T-cell (primary cell): ENCODE measurements around the gene RTL1. TPM values are rescaled to one million over a fixed set of nuclear protein-coding genes. Genes with fewer than 3 reads are reported as not detected.

Experiments used
- ATAC-seq, 4 experiments: fragments of 200-7000 bp in 3 of 4; fragments of 150-1000 bp in 1 of 4; cut with Tn5 transposase; replicated peaks in 1 of 4; 1 replicate in 3 of 4; 2 replicates in 1 of 4; pipeline ENCODE4 v1.10.0; 2021; ENCODE audit warnings: moderate library complexity in 3 of 4, mild to moderate bottlenecking in 2 of 4, moderate number of reproducible peaks in 1 of 4
- CTCF ChIA-PET, 2 donors: fragments of 300-600 bp; sonication (Branson Sonifier 250); formaldehyde crosslinking; loops; one replicate each; lab custom pipeline; 2022; ENCODE audit warnings: antibody characterized with exemption in 2 of 2; lab: Charles Lee
- POLR2A ChIA-PET, 2 donors: fragments of 300-600 bp; sonication (Branson Sonifier 250); formaldehyde crosslinking; loops; one replicate each; lab custom pipeline; 2022; ENCODE audit warnings: antibody characterized with exemption in 2 of 2; lab: Charles Lee
- DNase-seq, 35 experiments: peaks; one replicate each; pipeline versions ENCODE4 v3.0.0 to v3.0.0-alpha.2; 2013 to 2023
- H3K27ac ChIP-seq: one replicate; pipeline ENCODE4 v1.5.1; 2013; ENCODE audit warnings: low read length
- H3K27me3 ChIP-seq, 2 experiments: replicated peaks in 1 of 2; 1 replicate in 1 of 2; 2 replicates in 1 of 2; pipeline versions ENCODE4 v1.6.1 to v1.7.0; 2013; ENCODE audit warnings: low read length in 1 of 2, mixed read lengths in 1 of 2; ENCODE audit not compliant: control insufficient read depth in 2 of 2, insufficient read depth in 2 of 2; ENCODE audit errors: extremely low read depth in 1 of 2
- H3K36me3 ChIP-seq, 2 donors: 1 replicate in 1 of 2; 2 replicates in 1 of 2; pipeline versions ENCODE4 v1.6.1 to v1.7.0; 2013; ENCODE audit warnings: low read length in 1 of 2; ENCODE audit not compliant: control insufficient read depth in 2 of 2, insufficient read depth in 1 of 2; ENCODE audit errors: extremely low read depth in 1 of 2
- H3K4me1 ChIP-seq, 2 experiments: 1 replicate in 1 of 2; 2 replicates in 1 of 2; pipeline versions ENCODE4 v1.6.1 to v1.7.0; 2013; ENCODE audit warnings: low read length in 2 of 2, mixed read lengths in 1 of 2; ENCODE audit not compliant: insufficient read depth in 2 of 2, control insufficient read depth in 1 of 2; ENCODE audit errors: extremely low read depth in 1 of 2
- H3K4me3 ChIP-seq, 2 donors: 1 replicate in 1 of 2; 2 replicates in 1 of 2; pipeline versions ENCODE4 v1.5.1 to v1.7.0; 2013; ENCODE audit warnings: mild to moderate bottlenecking in 2 of 2, low read length in 1 of 2, moderate library complexity in 1 of 2; ENCODE audit not compliant: control insufficient read depth in 1 of 2; ENCODE audit errors: extremely low read depth in 1 of 2
- H3K9me3 ChIP-seq: 2 replicates; pipeline ENCODE4 v1.7.0; 2013
- H3K27ac Mint-ChIP-seq, 2 donors: one replicate each; pipeline ENCODE4 v1.8.0; 2020 to 2021; ENCODE audit warnings: mild to moderate bottlenecking in 2 of 2, mixed read lengths in 2 of 2
- H3K27me3 Mint-ChIP-seq, 2 donors: one replicate each; pipeline ENCODE4 v1.8.0; 2021 to 2022; ENCODE audit warnings: mixed read lengths in 2 of 2
- H3K36me3 Mint-ChIP-seq: one replicate; pipeline ENCODE4 v1.8.0; 2021; ENCODE audit warnings: mixed read lengths
- H3K4me1 Mint-ChIP-seq, 3 donors: one replicate each; pipeline ENCODE4 v1.8.0; 2020 to 2022; ENCODE audit warnings: mixed read lengths in 3 of 3, mild to moderate bottlenecking in 1 of 3
- H3K4me3 Mint-ChIP-seq, 3 donors: one replicate each; pipeline ENCODE4 v1.8.0; 2020 to 2022; ENCODE audit warnings: mild to moderate bottlenecking in 3 of 3, mixed read lengths in 3 of 3, moderate library complexity in 3 of 3
- H3K9me3 Mint-ChIP-seq, 3 donors: one replicate each; pipeline ENCODE4 v1.8.0; 2020 to 2022; ENCODE audit warnings: mixed read lengths in 3 of 3
- whole genome bisulfite sequencing: methylation state at CpG from one replicate; pipeline ENCODE4 v1.1.5; 2013; ENCODE audit warnings: missing lambda C conversion rate; ENCODE audit not compliant: insufficient coverage; 5-methylcytosine and 5-hydroxymethylcytosine counted together
- total RNA-seq, 35 experiments: library from RNA in 6 of 35; stranded (reverse) in 6 of 35; fragments of 120-200 nt in 1 of 35; gene quantifications; one replicate each; pipeline versions ENCODE4 v1.2.1 to v1.2.4 and lab custom pipeline; 2013 to 2026

Gene RTL1
- total RNA-seq, 5 donors from 2014 or later (not counting 1 experiment from before 2014, with no cell fraction given): not detected

DNA sequence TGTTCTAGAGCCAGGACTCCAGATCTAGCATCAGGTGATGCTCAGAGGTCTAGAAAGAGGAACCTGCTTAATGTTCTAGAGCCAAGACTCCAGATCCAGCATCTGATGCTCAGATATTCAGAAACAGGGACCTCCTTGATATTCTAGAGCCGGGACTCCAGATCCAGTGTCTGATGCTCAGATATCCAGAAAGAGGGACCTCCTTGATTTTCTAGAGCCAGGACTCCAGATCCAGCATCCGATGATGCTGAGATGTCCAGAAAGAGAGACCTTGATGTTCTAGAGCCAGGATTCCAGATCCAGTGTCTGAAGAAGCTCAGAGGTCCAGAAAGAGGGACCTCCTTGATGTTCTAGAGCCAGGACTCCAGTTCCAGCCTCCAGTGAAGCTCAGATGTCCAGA lies 40.7 kb downstream of the RTL1 start:
- no peaks in the 10 kb centered on the region for H3K36me3 ChIP-seq
- no peaks in the 10 kb centered on the region for H3K9me3 Mint-ChIP-seq
- CTCF ChIA-PET: no interaction called here

DNA sequence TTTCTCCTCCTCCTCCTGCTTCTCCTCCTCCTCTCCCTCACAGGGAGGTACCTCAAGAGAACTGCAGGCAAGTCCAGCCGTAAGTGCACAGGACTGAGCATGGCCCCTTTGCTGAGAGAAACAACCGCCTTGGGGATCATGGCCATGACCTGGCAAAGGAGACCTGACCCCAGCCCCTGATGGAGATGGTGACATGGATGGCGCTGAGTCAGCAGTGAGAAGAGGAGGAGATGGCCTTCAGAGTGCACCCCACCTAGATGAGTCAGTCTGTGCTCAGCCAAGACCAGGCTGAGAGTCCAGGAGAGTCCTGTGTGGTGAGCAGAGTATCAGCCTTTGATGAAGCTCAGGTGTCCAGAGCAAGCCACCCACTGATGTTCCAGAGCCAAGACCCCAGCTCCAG lies 41.2 kb downstream of the RTL1 start:
- Mint-ChIP-seq H3K27ac (no peak overlapping the region), H3K36me3 (no peaks in the 10 kb centered on the region), H3K4me1 (no peaks in the 10 kb centered on the region), H3K27me3 (peaks cover 4 to 19% of the 10 kb centered on the region in 2 donors), H3K4me3 (no peak overlapping the region), H3K9me3 (no peaks in the 10 kb centered on the region)
- POLR2A ChIA-PET: no interaction called here
- Histone ChIP-seq H3K4me3 (no peak overlapping the region), H3K27me3 (peaks cover 0 to 50% of the 10 kb centered on the region in 2 experiments), H3K4me1 (no peaks in the 10 kb centered on the region), H3K9me3 (no peaks in the 10 kb centered on the region), H3K36me3 (no peaks in the 10 kb centered on the region), H3K27ac (no peak overlapping the region)
- ATAC-seq (no peak), DNase-seq (no peak)
- CTCF ChIA-PET: no interaction called here
- 86% methylated on average over 2 of the region's 3 CpGs for WGBS

More for the DNA sequence above, 40.7 kb downstream of the RTL1 start:
- H3K27me3 Mint-ChIP-seq: peaks cover 4 to 19% of the 10 kb centered on the region in 2 donors
- no peak overlapping the region for H3K27ac Mint-ChIP-seq
- Histone ChIP-seq H3K4me1 (no peaks in the 10 kb centered on the region), H3K27ac (no peak overlapping the region), H3K9me3 (no peaks in the 10 kb centered on the region), H3K4me3 (no peak overlapping the region), H3K27me3 (peaks cover 0 to 53% of the 10 kb centered on the region in 2 experiments)
- no peaks in the 10 kb centered on the region for H3K4me1 Mint-ChIP-seq
- POLR2A ChIA-PET: no interaction called here
- ATAC-seq (no peak), DNase-seq (no peak)
- no peak overlapping the region for H3K4me3 Mint-ChIP-seq
- H3K36me3 Mint-ChIP-seq: no peaks in the 10 kb centered on the region
- 88% methylated on average over 2 of the region's 2 CpGs for WGBS

DNA sequence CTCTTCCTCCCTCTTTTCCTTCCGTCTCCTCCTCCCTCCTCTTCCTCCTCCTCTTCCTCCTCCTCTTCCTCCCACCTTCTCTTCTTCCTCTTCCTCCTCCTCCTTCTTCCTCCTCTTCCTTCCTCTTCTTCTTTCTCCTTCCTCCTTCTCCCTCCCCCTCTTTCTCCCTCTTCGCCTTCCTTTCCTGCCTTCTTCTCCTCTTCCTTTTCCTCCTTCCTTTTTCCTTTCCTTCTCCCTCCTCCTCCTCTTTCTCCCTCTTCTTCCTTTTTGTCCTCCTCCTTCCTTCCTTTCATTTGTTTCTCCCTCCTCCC lies 41.6 kb downstream of the RTL1 start:
- Mint-ChIP-seq H3K27ac (no peak overlapping the region), H3K9me3 (no peaks in the 10 kb centered on the region), H3K4me1 (no peaks in the 10 kb centered on the region), H3K36me3 (no peaks in the 10 kb centered on the region), H3K27me3 (peaks cover 4 to 19% of the 10 kb centered on the region in 2 donors), H3K4me3 (no peak overlapping the region)
- Histone ChIP-seq H3K4me1 (no peaks in the 10 kb centered on the region), H3K27me3 (peaks cover 0 to 47% of the 10 kb centered on the region in 2 experiments), H3K9me3 (no peaks in the 10 kb centered on the region), H3K27ac (no peak overlapping the region), H3K4me3 (no peak overlapping the region), H3K36me3 (no peaks in the 10 kb centered on the region)
- DNase-seq (no peak), ATAC-seq (no peak)
- CTCF ChIA-PET: no interaction called here
- 80% methylated on average over 2 of the region's 2 CpGs for WGBS
- POLR2A ChIA-PET: no interaction called here

GRCh38 chr14:100861188-100861936 lies 42.2 kb downstream of the RTL1 start:
- H3K36me3 Mint-ChIP-seq: no peaks in the 10 kb centered on the region
- Histone ChIP-seq H3K9me3 (no peaks in the 10 kb centered on the region), H3K4me1 (no peaks in the 10 kb centered on the region), H3K36me3 (no peaks in the 10 kb centered on the region), H3K27me3 (peaks cover 0 to 41% of the 10 kb centered on the region in 2 experiments), H3K4me3 (no peak overlapping the region), H3K27ac (no peak overlapping the region)
- H3K27ac Mint-ChIP-seq: no peak overlapping the region
- DNase-seq: no peak
- peaks cover 4 to 19% of the 10 kb centered on the region in 2 donors for H3K27me3 Mint-ChIP-seq
- H3K4me1 Mint-ChIP-seq: no peaks in the 10 kb centered on the region
- no peak overlapping the region for H3K4me3 Mint-ChIP-seq
- POLR2A ChIA-PET: no interaction called here
- CTCF ChIA-PET: no interaction called here
- ATAC-seq: no peak
- WGBS: 87% methylated on average over 11 of the region's 16 CpGs
- no peaks in the 10 kb centered on the region for H3K9me3 Mint-ChIP-seq

- WGBS: 77% methylated on average over 11 of the region's 19 CpGs
- Mint-ChIP-seq H3K4me3 (no peak overlapping the region), H3K36me3 (no peaks in the 10 kb centered on the region), H3K9me3 (no peaks in the 10 kb centered on the region), H3K27ac (no peak overlapping the region), H3K4me1 (no peaks in the 10 kb centered on the region), H3K27me3 (peaks cover 4 to 17% of the 10 kb centered on the region in 2 donors)
- POLR2A ChIA-PET: no interaction called here
- Histone ChIP-seq H3K36me3 (no peaks in the 10 kb centered on the region), H3K27me3 (peaks cover 0 to 40% of the 10 kb centered on the region in 2 experiments), H3K4me3 (no peak overlapping the region), H3K27ac (no peak overlapping the region), H3K4me1 (no peaks in the 10 kb centered on the region), H3K9me3 (no peaks in the 10 kb centered on the region)
- CTCF ChIA-PET: no interaction called here
- no peak for ATAC-seq
- no peak for DNase-seq
Observed at GRCh38 chr14:100860556-100861187, 42.9 kb downstream of the RTL1 start.

GRCh38 chr14:100859781-100860180 lies 43.7 kb downstream of the RTL1 start:
- WGBS: 87% methylated on average over 17 of the region's 18 CpGs
- H3K4me3 ChIP-seq: no peak overlapping the region
- H3K9me3 ChIP-seq: no peaks in the 10 kb centered on the region
- no peaks in the 10 kb centered on the region for H3K36me3 Mint-ChIP-seq
- no peaks in the 10 kb centered on the region for H3K4me1 ChIP-seq
- ATAC-seq: no peak
- H3K27ac ChIP-seq: no peak overlapping the region
- no peak for DNase-seq
- H3K27ac Mint-ChIP-seq: no peak overlapping the region
- ChIA-PET POLR2A (no interaction called here), CTCF (no interaction called here)
- peaks cover 0 to 40% of the 10 kb centered on the region in 2 experiments for H3K27me3 ChIP-seq
- H3K36me3 ChIP-seq: no peaks in the 10 kb centered on the region
- no peaks in the 10 kb centered on the region for H3K4me1 Mint-ChIP-seq
- H3K4me3 Mint-ChIP-seq: no peak overlapping the region
- H3K27me3 Mint-ChIP-seq: peaks cover 4 to 17% of the 10 kb centered on the region in 2 donors
- no peaks in the 10 kb centered on the region for H3K9me3 Mint-ChIP-seq
